GM12875 (cell line): ENCODE data around the gene CHPF.
A peak's percentile ranks its signal among the peaks of the same experiment; 100 is the strongest.

Experiments used
- H3K4me3 ChIP-seq: one replicate; pipeline ENCODE4 v1.5.1; 2011; ENCODE audit warnings: low read depth, low read length, control low read depth
- TF ChIP-seq, protein P1 (sequence below): IDR thresholded peaks from 2 replicates; pipeline ENCODE4 v1.5.1; 2011; ENCODE audit warnings: low read depth, mild to moderate bottlenecking, control low read depth, inconsistent platforms, low read length, moderate library complexity, borderline replicate concordance; ENCODE audit not compliant: insufficient read depth

The CHPF gene, protein sequence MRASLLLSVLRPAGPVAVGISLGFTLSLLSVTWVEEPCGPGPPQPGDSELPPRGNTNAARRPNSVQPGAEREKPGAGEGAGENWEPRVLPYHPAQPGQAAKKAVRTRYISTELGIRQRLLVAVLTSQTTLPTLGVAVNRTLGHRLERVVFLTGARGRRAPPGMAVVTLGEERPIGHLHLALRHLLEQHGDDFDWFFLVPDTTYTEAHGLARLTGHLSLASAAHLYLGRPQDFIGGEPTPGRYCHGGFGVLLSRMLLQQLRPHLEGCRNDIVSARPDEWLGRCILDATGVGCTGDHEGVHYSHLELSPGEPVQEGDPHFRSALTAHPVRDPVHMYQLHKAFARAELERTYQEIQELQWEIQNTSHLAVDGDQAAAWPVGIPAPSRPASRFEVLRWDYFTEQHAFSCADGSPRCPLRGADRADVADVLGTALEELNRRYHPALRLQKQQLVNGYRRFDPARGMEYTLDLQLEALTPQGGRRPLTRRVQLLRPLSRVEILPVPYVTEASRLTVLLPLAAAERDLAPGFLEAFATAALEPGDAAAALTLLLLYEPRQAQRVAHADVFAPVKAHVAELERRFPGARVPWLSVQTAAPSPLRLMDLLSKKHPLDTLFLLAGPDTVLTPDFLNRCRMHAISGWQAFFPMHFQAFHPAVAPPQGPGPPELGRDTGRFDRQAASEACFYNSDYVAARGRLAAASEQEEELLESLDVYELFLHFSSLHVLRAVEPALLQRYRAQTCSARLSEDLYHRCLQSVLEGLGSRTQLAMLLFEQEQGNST

DNA sequence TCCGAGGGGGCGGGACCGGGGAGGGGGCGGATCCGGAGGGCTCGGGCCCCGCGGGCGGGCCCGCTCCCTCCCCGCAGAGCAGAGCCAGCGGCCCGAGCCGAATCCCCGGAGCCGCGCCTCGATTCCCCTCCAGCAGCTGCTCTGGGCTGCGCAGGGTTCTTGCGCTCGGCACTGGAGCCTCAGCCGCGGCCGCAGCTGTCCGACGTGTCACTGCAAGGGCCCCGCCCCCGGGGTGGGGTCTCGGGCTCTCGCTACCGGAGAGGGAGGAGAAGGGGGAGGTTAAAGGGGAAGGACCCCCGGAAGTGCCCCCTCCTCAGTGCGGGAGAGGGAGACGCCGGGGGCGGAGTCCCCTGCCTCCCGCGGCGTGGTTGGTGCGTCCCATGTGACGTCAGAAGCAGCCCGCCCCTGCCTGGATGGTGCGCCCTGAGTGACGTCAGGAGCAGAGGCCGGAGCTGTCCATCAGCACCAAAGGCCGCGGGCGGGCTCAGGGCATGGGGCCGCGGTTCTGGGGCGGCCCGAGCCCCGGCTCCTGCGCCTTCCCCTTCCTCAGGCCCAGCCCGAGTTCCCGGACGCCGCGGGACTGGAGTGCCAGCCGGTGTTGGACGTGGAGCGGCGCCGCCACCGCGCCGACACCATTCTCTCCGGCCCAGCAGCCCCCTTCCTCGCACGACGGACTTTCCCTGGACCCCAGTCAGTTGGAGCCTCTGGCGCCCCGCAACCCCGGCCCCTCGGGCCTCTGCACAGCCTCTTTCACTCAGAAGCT is at the start of gene CHPF, which contains the start of gene TMEM198:
CHPF (minus strand) TSS at position 214 of the 763 bp plus-strand sequence. CDS start 271 bp downstream, outside the sequence.
TMEM198 (plus strand) TSS at position 433 of the 763 bp plus-strand sequence. CDS start 700 bp downstream, outside the sequence.
- H3K4me3 ChIP-seq, result peak within 1 kb of the TSS; percentile 61
- TF ChIP-seq, protein P1, sequence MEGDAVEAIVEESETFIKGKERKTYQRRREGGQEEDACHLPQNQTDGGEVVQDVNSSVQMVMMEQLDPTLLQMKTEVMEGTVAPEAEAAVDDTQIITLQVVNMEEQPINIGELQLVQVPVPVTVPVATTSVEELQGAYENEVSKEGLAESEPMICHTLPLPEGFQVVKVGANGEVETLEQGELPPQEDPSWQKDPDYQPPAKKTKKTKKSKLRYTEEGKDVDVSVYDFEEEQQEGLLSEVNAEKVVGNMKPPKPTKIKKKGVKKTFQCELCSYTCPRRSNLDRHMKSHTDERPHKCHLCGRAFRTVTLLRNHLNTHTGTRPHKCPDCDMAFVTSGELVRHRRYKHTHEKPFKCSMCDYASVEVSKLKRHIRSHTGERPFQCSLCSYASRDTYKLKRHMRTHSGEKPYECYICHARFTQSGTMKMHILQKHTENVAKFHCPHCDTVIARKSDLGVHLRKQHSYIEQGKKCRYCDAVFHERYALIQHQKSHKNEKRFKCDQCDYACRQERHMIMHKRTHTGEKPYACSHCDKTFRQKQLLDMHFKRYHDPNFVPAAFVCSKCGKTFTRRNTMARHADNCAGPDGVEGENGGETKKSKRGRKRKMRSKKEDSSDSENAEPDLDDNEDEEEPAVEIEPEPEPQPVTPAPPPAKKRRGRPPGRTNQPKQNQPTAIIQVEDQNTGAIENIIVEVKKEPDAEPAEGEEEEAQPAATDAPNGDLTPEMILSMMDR, result no peak

DNA sequence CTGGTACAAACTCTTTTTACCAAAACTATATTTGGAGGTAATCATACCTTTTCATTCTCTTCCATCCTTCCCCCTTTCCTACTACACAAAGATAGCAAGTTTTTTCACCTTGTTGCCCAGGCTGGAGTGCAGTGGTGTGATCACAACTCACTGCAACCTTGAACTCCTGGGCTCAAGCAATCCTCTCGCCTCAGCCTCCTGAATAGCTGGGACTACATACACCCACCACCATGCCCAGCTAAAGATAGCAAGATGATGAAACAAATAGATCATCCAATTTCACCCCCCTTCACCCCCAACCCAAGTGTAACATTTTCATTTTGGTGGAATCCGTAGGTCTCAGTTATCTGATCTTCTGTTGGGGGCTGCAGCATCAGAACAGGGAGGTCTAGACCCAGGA is 49.5 kb upstream of the CHPF start:
- TF ChIP-seq, protein P1, result no peak
- no peak overlapping the region for H3K4me3 ChIP-seq

DNA sequence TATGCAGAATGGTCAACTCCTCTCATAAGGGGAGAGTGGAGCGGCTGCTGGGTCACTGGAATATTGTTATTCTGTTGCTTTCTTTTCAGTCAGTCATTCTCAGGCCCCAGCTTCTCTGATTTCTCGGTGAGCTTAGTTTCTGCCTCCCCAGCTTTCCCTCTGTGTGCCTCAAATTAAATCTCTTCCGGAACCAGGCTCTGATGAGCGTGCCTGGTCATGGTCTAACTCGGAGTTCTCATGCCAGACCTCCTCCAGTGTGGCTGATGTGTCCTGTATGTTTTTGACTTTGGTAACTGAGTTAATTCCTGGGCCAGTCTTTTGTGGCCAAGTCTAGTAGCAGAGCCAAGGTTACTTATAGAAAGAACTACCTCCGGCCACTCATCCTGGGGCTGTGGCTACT is 49.1 kb upstream of the CHPF start:
- no peak overlapping the region for H3K4me3 ChIP-seq
- TF ChIP-seq, protein P1, result no peak

DNA sequence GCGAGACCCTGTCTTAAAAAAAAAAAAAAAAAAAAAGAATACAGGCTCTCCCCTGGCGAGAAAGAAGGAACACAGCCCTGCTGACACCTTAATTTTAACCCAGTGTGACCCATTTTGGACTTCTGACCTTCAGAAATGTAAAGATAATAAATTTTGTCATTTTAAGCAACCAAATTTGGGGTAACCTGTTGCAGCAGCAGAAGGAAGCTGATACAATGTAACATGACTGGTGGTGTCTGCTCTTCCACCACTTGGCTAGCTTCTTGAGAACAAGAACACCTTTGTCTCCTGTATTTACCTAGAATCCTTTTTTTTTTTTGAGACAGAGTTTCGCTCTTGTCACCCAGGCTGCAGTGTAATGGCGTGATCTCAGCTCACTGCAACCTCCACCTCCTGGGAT is 47.5 kb upstream of the CHPF start:
- H3K4me3 ChIP-seq, result no peak overlapping the region
- TF ChIP-seq, protein P1, result no peak

DNA sequence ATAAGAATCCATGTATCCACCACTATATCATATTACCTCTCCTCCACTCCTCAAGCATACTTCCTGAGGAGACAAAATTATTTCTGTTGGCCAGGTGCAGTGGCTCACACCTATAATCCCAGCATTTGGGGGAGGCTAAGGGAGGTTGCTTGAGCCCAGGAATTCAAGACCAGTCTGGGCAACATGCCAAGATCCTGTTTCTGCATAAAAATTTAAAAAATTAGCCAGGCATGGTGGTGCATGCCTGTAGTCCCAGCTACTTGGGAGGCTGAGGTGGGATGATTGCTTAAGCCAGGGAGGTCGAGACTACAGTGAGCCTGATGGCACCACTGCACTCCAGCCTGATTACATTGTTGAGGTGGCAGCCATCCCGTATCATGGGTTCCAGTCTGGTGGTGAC is 37.7 kb upstream of the CHPF start:
- TF ChIP-seq, protein P1, result no peak

DNA sequence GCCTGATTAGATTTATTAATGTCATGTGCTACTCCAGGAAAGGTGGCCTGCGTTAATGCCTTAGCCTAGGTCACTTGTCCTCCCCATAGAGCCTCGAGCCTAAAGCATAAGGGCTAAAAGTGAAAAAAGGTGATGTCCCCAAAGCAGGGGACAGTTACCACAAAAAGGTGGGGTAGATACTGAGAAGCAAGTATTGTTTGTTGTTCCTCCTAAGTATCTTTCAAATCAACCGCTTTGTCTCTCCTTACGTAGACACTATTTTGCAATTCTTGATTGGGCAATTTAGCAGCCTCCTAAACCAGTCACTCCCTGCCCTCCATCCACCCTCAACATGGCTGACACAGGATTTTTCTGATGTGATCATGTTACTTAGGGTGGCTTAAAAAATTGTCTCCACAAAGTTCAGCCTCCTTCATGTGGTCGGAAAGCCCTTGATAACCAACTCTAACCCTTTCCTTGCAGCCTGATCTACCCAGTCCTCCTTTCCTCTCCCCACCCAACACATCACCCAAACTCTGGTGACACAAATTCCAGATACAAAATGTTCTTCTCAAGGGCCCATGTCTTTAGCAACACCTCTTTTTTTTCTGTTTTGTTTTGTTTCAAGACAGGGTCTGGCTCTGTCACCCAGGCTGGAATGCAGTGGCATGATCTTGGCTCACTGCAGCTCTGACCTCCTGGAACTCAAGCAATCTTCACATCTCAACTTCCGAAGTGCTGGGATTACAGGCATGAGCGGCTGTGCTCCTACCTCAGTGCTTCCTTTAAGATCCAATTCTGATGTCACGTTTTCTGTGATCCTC is 35.4 kb upstream of the CHPF start:
- TF ChIP-seq, protein P1, result no peak
- no peak overlapping the region for H3K4me3 ChIP-seq

More for the DNA sequence above, 37.7 kb upstream of the CHPF start:
- H3K4me3 ChIP-seq, result no peak overlapping the region
